Fibroblast of lung (primary cell): ENCODE results near the gene SLC44A5. TPM values are rescaled to one million over a fixed set of nuclear protein-coding genes. Genes with fewer than 3 reads are reported as not detected.
"Not testable (repeated sequence)": the region's sequence is repeated elsewhere in the genome, so short reads cannot be mapped to it uniquely, and the experiment has no call there.

Source experiments
- DNase-seq, 2 donors: peaks; one replicate each; pipeline versions ENCODE4 v3.0.0 to v3.0.0-alpha.2; 2010; ENCODE audit warnings: low read depth in 2 of 2
- H2AFZ ChIP-seq: 2 replicates; pipeline ENCODE4 v1.5.1; 2012; ENCODE audit warnings: low read length, control low read depth, inconsistent platforms
- H3K27ac ChIP-seq: 2 replicates; pipeline ENCODE4 v1.5.1; 2011; ENCODE audit warnings: low read length, control low read depth; ENCODE audit not compliant: insufficient read depth
- H3K27me3 ChIP-seq: 2 replicates; pipeline ENCODE4 v1.5.1; 2011; ENCODE audit warnings: mild to moderate bottlenecking, low read length; ENCODE audit not compliant: control insufficient read depth, insufficient read depth
- H3K36me3 ChIP-seq: 2 replicates; pipeline ENCODE4 v1.5.1; 2011; ENCODE audit warnings: low read length; ENCODE audit not compliant: control insufficient read depth, insufficient read depth
- H3K4me1 ChIP-seq: 2 replicates; pipeline ENCODE4 v1.5.1; 2011; ENCODE audit warnings: low read length; ENCODE audit not compliant: control insufficient read depth, insufficient read depth; ENCODE audit errors: extremely low read depth
- H3K4me2 ChIP-seq: 2 replicates; pipeline ENCODE4 v1.5.1; 2011; ENCODE audit warnings: low read length, control low read depth; ENCODE audit not compliant: insufficient read depth; ENCODE audit errors: extremely low read depth
- H3K4me3 ChIP-seq, 4 experiments: fragments of 200-600 bp in 1 of 4; sonication (generic) in 1 of 4; replicated peaks in 1 of 4; 2 replicates each; pipeline ENCODE4 v1.5.1; 2011 to 2016; ENCODE audit warnings: low read length in 4 of 4, low read depth in 3 of 4, mild to moderate bottlenecking in 3 of 4, control low read depth in 2 of 4, inconsistent platforms in 1 of 4, mixed read lengths in 1 of 4; ENCODE audit not compliant: insufficient read depth in 1 of 4; ENCODE audit errors: control extremely low read depth in 1 of 4
- H3K79me2 ChIP-seq: 2 replicates; pipeline ENCODE4 v1.5.1; 2012; ENCODE audit warnings: mild to moderate bottlenecking, low read length, inconsistent platforms; ENCODE audit not compliant: control insufficient read depth, insufficient read depth
- H3K9ac ChIP-seq: 2 replicates; pipeline ENCODE4 v1.5.1; 2011; ENCODE audit warnings: mild to moderate bottlenecking, low read length, control low read depth; ENCODE audit not compliant: insufficient read depth
- H3K9me3 ChIP-seq: 2 replicates; pipeline ENCODE4 v1.5.1; 2012; ENCODE audit warnings: low read depth, low read length; ENCODE audit not compliant: control insufficient read depth, insufficient read depth
- H4K20me1 ChIP-seq: 2 replicates; pipeline ENCODE4 v1.5.1; 2011; ENCODE audit warnings: low read length; ENCODE audit not compliant: control insufficient read depth, insufficient read depth; ENCODE audit errors: extremely low read depth
- CTCF ChIP-seq, 2 donors: IDR thresholded peaks in 1 of 2; conservative IDR thresholded peaks in 1 of 2; 1 replicate in 1 of 2; 2 replicates in 1 of 2; pipeline ENCODE4 v1.5.1; 2011 to 2012; ENCODE audit warnings: low read length in 2 of 2, control low read depth in 1 of 2, inconsistent platforms in 1 of 2, low read depth in 1 of 2, mild to moderate bottlenecking in 1 of 2
- EZH2 ChIP-seq: IDR thresholded peaks from 2 replicates; pipeline ENCODE4 v1.5.1; 2012; ENCODE audit warnings: low read length, control low read depth, mild to moderate bottlenecking; ENCODE audit errors: missing control alignments
- polyA plus RNA-seq, 2 donors: library from polyadenylated mRNA; depleted of rRNA in 1 of 2; stranded (reverse) in 1 of 2; unstranded in 1 of 2; fragments of >200 nt; gene quantifications; 2 replicates each; pipeline ENCODE4 v1.2.1, GENCODE V29; 2011 to 2012; ENCODE audit warnings: missing spikeins in 1 of 2
- total RNA-seq: library from RNA; depleted of rRNA; stranded (reverse); fragments of >200 nt; gene quantifications from 2 replicates; pipeline ENCODE4 v1.2.1, GENCODE V29; 2014

SLC44A5 gene
- total and polyA plus RNA-seq, 2 donors (not counting 1 experiment from before 2014, with no cell fraction given): under 0.01 to 0.03 TPM

DNA sequence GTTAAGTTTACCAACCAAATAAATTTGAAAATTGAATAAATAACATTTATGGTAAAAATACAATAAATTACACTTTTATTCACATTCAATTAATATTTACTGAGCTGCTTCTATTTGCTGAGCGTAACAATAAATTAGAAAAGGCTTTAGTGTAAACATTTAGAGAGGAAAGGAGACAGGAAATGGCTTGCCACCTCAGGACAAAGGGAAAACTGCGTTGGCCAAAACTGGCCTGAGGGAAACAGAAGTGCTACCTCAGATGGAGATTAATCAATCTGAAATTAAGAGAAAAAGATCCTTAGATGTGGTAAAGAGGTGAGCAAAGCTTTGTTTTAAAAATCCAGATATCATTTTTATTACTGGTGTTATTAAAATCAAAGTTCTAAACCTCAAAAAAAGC is 128.0 kb downstream of the SLC44A5 start:
- no peak overlapping the region for H3K9ac ChIP-seq

GRCh38 chr1:75476486-75476885 is 134.4 kb downstream of the SLC44A5 start:
- H2AFZ ChIP-seq, H3K27me3 ChIP-seq, H3K9me3 ChIP-seq, H3K4me1 ChIP-seq, DNase-seq, H3K36me3 ChIP-seq, H3K4me3 ChIP-seq, H3K27ac ChIP-seq, H3K9ac ChIP-seq, H3K79me2 ChIP-seq, H4K20me1 ChIP-seq, H3K4me2 ChIP-seq: not testable (repeated sequence)

More for the DNA sequence above, 128.0 kb downstream of the SLC44A5 start:
- H3K27ac ChIP-seq: no peak overlapping the region
- H3K36me3 ChIP-seq: no peaks in the 10 kb centered on the region
- H3K27me3 ChIP-seq: no peaks in the 10 kb centered on the region
- no peak overlapping the region for H3K4me2 ChIP-seq
- H3K79me2 ChIP-seq: no peaks in the 10 kb centered on the region
- no peak for DNase-seq
- no peak for TF ChIP-seq EZH2
- TF ChIP-seq CTCF (conservative IDR thresholded peaks at IDR 0.05 in 1 of 2, IDR thresholded peaks at IDR 0.05 in 1 of 2; ENCODE audit: low read depth in 1 of 2, low read length in 2 of 2): no peak
- H3K4me1 ChIP-seq: no peaks in the 10 kb centered on the region
- no peak overlapping the region for H3K4me3 ChIP-seq
- H4K20me1 ChIP-seq: no peaks in the 10 kb centered on the region
- H3K9me3 ChIP-seq: no peaks in the 10 kb centered on the region
- H2AFZ ChIP-seq: no peak overlapping the region

DNA sequence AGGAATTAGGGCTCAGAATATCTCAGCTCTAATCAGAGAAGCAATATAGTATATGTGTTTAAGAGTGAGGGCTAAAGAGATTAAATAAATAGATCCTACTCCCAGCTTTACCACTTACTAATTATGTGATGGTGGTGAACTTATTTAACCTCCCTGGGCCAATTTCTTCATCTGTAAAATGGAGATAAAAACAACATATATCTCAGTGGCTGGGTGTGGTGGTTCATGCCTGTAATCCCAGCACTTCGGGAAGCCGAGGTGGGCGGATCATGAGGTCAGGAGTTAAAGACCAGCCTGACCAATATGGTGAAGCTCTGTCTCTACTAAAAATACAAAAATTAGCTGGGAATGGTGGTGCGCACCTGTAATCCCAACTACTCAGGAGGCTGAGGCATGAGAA is 135.2 kb downstream of the SLC44A5 start:
- H3K9me3 ChIP-seq: no peaks in the 10 kb centered on the region
- no peak overlapping the region for H3K4me2 ChIP-seq
- H3K27me3 ChIP-seq: no peaks in the 10 kb centered on the region
- H2AFZ ChIP-seq: no peak overlapping the region
- TF ChIP-seq CTCF (conservative IDR thresholded peaks at IDR 0.05 in 1 of 2, IDR thresholded peaks at IDR 0.05 in 1 of 2; ENCODE audit: low read depth in 1 of 2, low read length in 2 of 2) (no peak), EZH2 (no peak)
- H3K4me1 ChIP-seq: no peaks in the 10 kb centered on the region
- no peak overlapping the region for H3K9ac ChIP-seq
- DNase-seq: no peak
- H3K4me3 ChIP-seq: no peak overlapping the region
- H3K36me3 ChIP-seq: no peaks in the 10 kb centered on the region
- no peaks in the 10 kb centered on the region for H3K79me2 ChIP-seq
- no peak overlapping the region for H3K27ac ChIP-seq
- no peaks in the 10 kb centered on the region for H4K20me1 ChIP-seq
